GM18505 (cell line): Measurements from ENCODE around the gene MEGF10.

Source experiments
- ATAC-seq: cut with Tn5 transposase; IDR thresholded peaks from one replicate; pipeline ENCODE4 v1.9.1; 2021; ENCODE audit not compliant: unreplicated experiment
- POLR2A ChIP-seq: IDR thresholded peaks from 4 replicates; pipeline ENCODE4 v1.6.1; 2011; ENCODE audit warnings: borderline replicate concordance; ENCODE audit not compliant: insufficient read depth, insufficient read length; ENCODE audit errors: extremely low read depth

MEGF10 gene

GRCh38 chr5:127421471-127421870 lies 130.9 kb downstream of the MEGF10 start:
- ATAC-seq: no peak
- no peak for TF ChIP-seq POLR2A

GRCh38 chr5:127423173-127423798 lies 132.7 kb downstream of the MEGF10 start:
- no peak for TF ChIP-seq POLR2A
- ATAC-seq: peak; percentile 70

GRCh38 chr5:127425037-127425436 lies 134.4 kb downstream of the MEGF10 start:
- no peak for ATAC-seq
- no peak for TF ChIP-seq POLR2A

GRCh38 chr5:127425868-127426267 lies 135.3 kb downstream of the MEGF10 start:
- ATAC-seq: no peak
- TF ChIP-seq POLR2A: no peak

- ATAC-seq: no peak
- no peak for TF ChIP-seq POLR2A
These were observed 136.1 kb downstream of the MEGF10 start for GRCh38 chr5:127426661-127427060.

- no peak for ATAC-seq
- no peak for TF ChIP-seq POLR2A
These were observed 137.7 kb downstream of the MEGF10 start for GRCh38 chr5:127428276-127428675.

- no peak for TF ChIP-seq POLR2A
- no peak for ATAC-seq
These were observed 138.2 kb downstream of the MEGF10 start for GRCh38 chr5:127428748-127429147.

GRCh38 chr5:127429928-127430327 lies 139.3 kb downstream of the MEGF10 start:
- TF ChIP-seq POLR2A: no peak
- no peak for ATAC-seq

- TF ChIP-seq POLR2A: no peak
- ATAC-seq: no peak
These were observed 140.0 kb downstream of the MEGF10 start for GRCh38 chr5:127430627-127431026.

- no peak for ATAC-seq
- TF ChIP-seq POLR2A: no peak
These were observed 141.5 kb downstream of the MEGF10 start for GRCh38 chr5:127431977-127432585.

- ATAC-seq: no peak
These were observed 142.9 kb downstream of the MEGF10 start for GRCh38 chr5:127433526-127433925.

GRCh38 chr5:127434588-127434987 lies 144.0 kb downstream of the MEGF10 start:
- TF ChIP-seq POLR2A: no peak
- no peak for ATAC-seq

More at GRCh38 chr5:127433526-127433925, 142.9 kb downstream of the MEGF10 start:
- no peak for TF ChIP-seq POLR2A

GRCh38 chr5:127435821-127436220 lies 145.2 kb downstream of the MEGF10 start:
- TF ChIP-seq POLR2A: no peak
- ATAC-seq: no peak

GRCh38 chr5:127439644-127440043 lies 149.0 kb downstream of the MEGF10 start:
- no peak for TF ChIP-seq POLR2A
- ATAC-seq: no peak
